GM19372 (cell line): ENCODE data around the gene EBLN2.

Experiments
- ATAC-seq: cut with Tn5 transposase; IDR thresholded peaks from one replicate; pipeline ENCODE4 v1.9.1; 2021; ENCODE audit warnings: mild to moderate bottlenecking, low read depth, moderate library complexity; ENCODE audit not compliant: unreplicated experiment

Gene EBLN2

GRCh38 chr3:73100741-73101559 lies 39.5 kb downstream of the EBLN2 start:
- ATAC-seq: peak; percentile 86

- no peak for ATAC-seq
Observed at GRCh38 chr3:73101881-73102280, 40.4 kb downstream of the EBLN2 start.

GRCh38 chr3:73107215-73107614 lies 45.8 kb downstream of the EBLN2 start:
- ATAC-seq: no peak

- no peak for ATAC-seq
Observed at GRCh38 chr3:73107676-73108187, 46.3 kb downstream of the EBLN2 start.

DNA sequence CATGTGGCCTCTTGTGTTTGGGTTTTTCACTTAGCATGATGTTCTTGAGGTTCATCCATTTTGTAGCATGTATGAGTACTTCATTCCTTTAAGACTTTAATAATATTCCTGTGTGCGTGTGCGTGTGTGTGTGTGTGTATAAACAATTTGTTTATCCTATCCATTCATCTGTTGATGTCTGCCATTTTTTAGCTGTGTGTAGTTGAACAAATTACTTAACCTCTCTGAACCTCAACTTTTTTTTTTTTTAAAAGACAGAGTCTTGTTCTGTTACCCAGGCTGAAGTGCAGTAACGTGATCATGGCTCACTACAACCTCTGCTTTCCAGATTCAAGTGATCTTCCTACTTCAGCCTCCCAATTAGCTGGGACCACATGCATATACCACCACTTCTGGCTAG lies 47.3 kb downstream of the EBLN2 start:
- ATAC-seq: no peak

- no peak for ATAC-seq
Observed at GRCh38 chr3:73110530-73110929, 49.1 kb downstream of the EBLN2 start.
